BLaER1 treated with 17β-estradiol and CSF1 and Interleukin-3, amounts not matched to agents 10 nM and 100 nM (cell line): Measurements from ENCODE around the gene SLC25A30.
A peak's percentile ranks its signal among the peaks of the same experiment; 100 is the strongest.

Source experiments
- H3K27ac ChIP-seq, 11 experiments: shearing (Covaris generic); formaldehyde crosslinking; 2 replicates each; pipeline ENCODE4 v1.8.1; 2022
- H3K27me3 ChIP-seq, 11 experiments: shearing (Covaris generic); formaldehyde crosslinking; 2 replicates each; pipeline ENCODE4 v1.8.1; 2022
- H3K36me3 ChIP-seq, 11 experiments: shearing (Covaris generic); formaldehyde crosslinking; 2 replicates each; pipeline ENCODE4 v1.8.1; 2022
- H3K4me1 ChIP-seq, 10 experiments: shearing (Covaris generic); formaldehyde crosslinking; 2 replicates each; pipeline ENCODE4 v1.8.1; 2022
- H3K4me2 ChIP-seq, 11 experiments: shearing (Covaris generic); formaldehyde crosslinking; 2 replicates each; pipeline ENCODE4 v1.8.1; 2022
- H3K4me3 ChIP-seq, 10 experiments: shearing (Covaris generic); formaldehyde crosslinking; 2 replicates each; pipeline ENCODE4 v1.8.1; 2022
- H3K9ac ChIP-seq, 11 experiments: shearing (Covaris generic); formaldehyde crosslinking; 2 replicates each; pipeline ENCODE4 v1.8.1; 2022
- H3K9me3 ChIP-seq, 11 experiments: shearing (Covaris generic); formaldehyde crosslinking; replicated peaks in 1 of 11; 2 replicates each; pipeline ENCODE4 v1.8.1; 2022
- H4K20me1 ChIP-seq, 11 experiments: shearing (Covaris generic); formaldehyde crosslinking; 2 replicates each; pipeline ENCODE4 v1.8.1; 2022
- Cebpa-rat ChIP-seq, 11 experiments: shearing (Covaris generic); IDR thresholded peaks; 2 replicates each; pipeline ENCODE4 v1.8.1; 2022

SLC25A30 gene

GRCh38 chr13:45365558-45365885 is 52.7 kb downstream of the SLC25A30 start:
- Histone ChIP-seq H3K9me3 (peaks cover 16 to 34% (median 23%) of the 10 kb centered on the region in 11 experiments; a peak in 21 of 22 replicates), H3K36me3 (peaks cover 34 to 62% (median 54%) of the 10 kb centered on the region in 11 experiments), H4K20me1 (no peaks in the 10 kb centered on the region), H3K27me3 (no peaks in the 10 kb centered on the region), H3K27ac (no peak overlapping the region), H3K4me2 (no peak overlapping the region), H3K4me1 (peaks cover 0 to 42% (median 23%) of the 10 kb centered on the region in 10 experiments), H3K4me3 (no peak overlapping the region), H3K9ac (no peak overlapping the region)
- TF ChIP-seq Cebpa-rat (IDR thresholded peaks at IDR 0.05) = no peak

- H3K4me2 ChIP-seq = no peak overlapping the region
- no peak overlapping the region; a peak in 1 of 22 replicates for H3K9ac ChIP-seq
- no peak for TF ChIP-seq Cebpa-rat (IDR thresholded peaks at IDR 0.05)
- peaks cover 34 to 62% (median 53%) of the 10 kb centered on the region in 11 experiments for H3K36me3 ChIP-seq
- no peaks in the 10 kb centered on the region for H4K20me1 ChIP-seq
- H3K4me3 ChIP-seq = no peak overlapping the region
- peaks cover 0 to 42% (median 23%) of the 10 kb centered on the region in 10 experiments for H3K4me1 ChIP-seq
- H3K27me3 ChIP-seq = no peaks in the 10 kb centered on the region
- peak overlapping the region in 1 of 11 experiments; percentile 2; a peak in 1 of 22 replicates for H3K27ac ChIP-seq
- H3K9me3 ChIP-seq = peaks cover 16 to 29% (median 22%) of the 10 kb centered on the region in 11 experiments; a peak in 21 of 22 replicates
Measured at GRCh38 chr13:45364876-45365557, 53.2 kb downstream of the SLC25A30 start.

- H3K4me1 ChIP-seq = peaks cover 0 to 32% (median 14%) of the 10 kb centered on the region in 10 experiments; a peak in 19 of 20 replicates
- H3K9me3 ChIP-seq = peaks cover 16 to 29% (median 22%) of the 10 kb centered on the region in 11 experiments; a peak in 21 of 22 replicates
- H4K20me1 ChIP-seq = no peaks in the 10 kb centered on the region
- peak overlapping the region in 1 of 11 experiments; percentile 17; a peak in 1 of 22 replicates for H3K4me2 ChIP-seq
- no peak overlapping the region for H3K4me3 ChIP-seq
- no peak overlapping the region for H3K9ac ChIP-seq
- TF ChIP-seq Cebpa-rat (IDR thresholded peaks at IDR 0.05) = no peak
- peaks cover 34 to 70% (median 56%) of the 10 kb centered on the region in 11 experiments for H3K36me3 ChIP-seq
- peak overlapping the region in 1 of 11 experiments; percentile 29; a peak in 2 of 22 replicates for H3K27ac ChIP-seq
- H3K27me3 ChIP-seq = no peaks in the 10 kb centered on the region
Measured at GRCh38 chr13:45362939-45363338, 55.2 kb downstream of the SLC25A30 start.

GRCh38 chr13:45361596-45362206 is 56.5 kb downstream of the SLC25A30 start:
- Histone ChIP-seq H3K9ac (no peak overlapping the region), H3K4me2 (0 out of 22 replicates have a peak overlapping the region, but pooled peaks of 1 of the 11 experiments have one; percentile 9), H4K20me1 (no peaks in the 10 kb centered on the region), H3K9me3 (peaks cover 16 to 29% (median 22%) of the 10 kb centered on the region in 11 experiments; a peak in 21 of 22 replicates), H3K4me3 (no peak overlapping the region), H3K27me3 (no peaks in the 10 kb centered on the region), H3K27ac (no peak overlapping the region), H3K4me1 (peaks cover 9 to 32% (median 13%) of the 10 kb centered on the region in 10 experiments), H3K36me3 (peaks cover 38 to 79% (median 62%) of the 10 kb centered on the region in 11 experiments)
- TF ChIP-seq Cebpa-rat (IDR thresholded peaks at IDR 0.05) = no peak

GRCh38 chr13:45356966-45357672 is 61.1 kb downstream of the SLC25A30 start:
- TF ChIP-seq Cebpa-rat (IDR thresholded peaks at IDR 0.05) = no peak
- H4K20me1 ChIP-seq = no peaks in the 10 kb centered on the region
- H3K4me2 ChIP-seq = peak overlapping the region; percentile 35 to 81 (median 53)
- no peak overlapping the region for H3K4me3 ChIP-seq
- peaks cover 47 to 91% (median 70%) of the 10 kb centered on the region in 11 experiments for H3K36me3 ChIP-seq
- H3K9me3 ChIP-seq = peaks cover 0 to 7% (median under 1%) of the 10 kb centered on the region in 11 experiments; a peak in 7 of 22 replicates
- H3K27me3 ChIP-seq = no peaks in the 10 kb centered on the region
- H3K4me1 ChIP-seq = peaks cover 11 to 42% (median 29%) of the 10 kb centered on the region in 10 experiments
- peak overlapping the region in 10 of 11 experiments; percentile 23 to 72 (median 55); a peak in 18 of 22 replicates for H3K27ac ChIP-seq
- H3K9ac ChIP-seq = peak overlapping the region in 4 of 11 experiments; percentile 5 to 48 (median 34); a peak in 7 of 22 replicates

- Histone ChIP-seq H3K4me1 (peaks cover 11 to 46% (median 41%) of the 10 kb centered on the region in 10 experiments), H3K27ac (peak overlapping the region in 5 of 11 experiments; percentile 4 to 58 (median 48); a peak in 8 of 22 replicates), H3K9ac (peak overlapping the region in 3 of 11 experiments; percentile 8 to 38 (median 15); a peak in 3 of 22 replicates), H3K4me3 (no peak overlapping the region), H3K27me3 (no peaks in the 10 kb centered on the region), H3K4me2 (peak overlapping the region in 8 of 11 experiments; percentile 1 to 44 (median 12); a peak in 12 of 22 replicates), H3K36me3 (peaks cover 54 to 96% (median 76%) of the 10 kb centered on the region in 11 experiments), H4K20me1 (no peaks in the 10 kb centered on the region), H3K9me3 (no peaks in the 10 kb centered on the region)
- no peak for TF ChIP-seq Cebpa-rat (IDR thresholded peaks at IDR 0.05)
Measured at GRCh38 chr13:45353895-45354294, 64.3 kb downstream of the SLC25A30 start.

- Histone ChIP-seq H3K27me3 (no peaks in the 10 kb centered on the region), H3K4me3 (no peak overlapping the region), H3K4me1 (peaks cover 6 to 44% (median 39%) of the 10 kb centered on the region in 10 experiments), H3K4me2 (no peak overlapping the region), H3K36me3 (peaks cover 64 to 99% (median 89%) of the 10 kb centered on the region in 11 experiments), H3K27ac (no peak overlapping the region), H3K9me3 (no peaks in the 10 kb centered on the region), H4K20me1 (no peaks in the 10 kb centered on the region), H3K9ac (no peak overlapping the region)
- TF ChIP-seq Cebpa-rat (IDR thresholded peaks at IDR 0.05) = no peak
Measured at GRCh38 chr13:45352031-45352430, 66.1 kb downstream of the SLC25A30 start.

GRCh38 chr13:45350152-45350551 is 68.0 kb downstream of the SLC25A30 start:
- peak overlapping the region in 8 of 11 experiments; percentile 64 to 77 (median 71); a peak in 12 of 22 replicates for H3K27ac ChIP-seq
- H3K27me3 ChIP-seq = no peaks in the 10 kb centered on the region
- no peaks in the 10 kb centered on the region for H3K9me3 ChIP-seq
- H3K9ac ChIP-seq = peak overlapping the region in 2 of 11 experiments; percentile 50 to 61; a peak in 3 of 22 replicates
- peaks cover 0 to 37% (median 30%) of the 10 kb centered on the region in 10 experiments; a peak in 18 of 20 replicates for H3K4me1 ChIP-seq
- no peak overlapping the region for H3K4me3 ChIP-seq
- no peaks in the 10 kb centered on the region for H4K20me1 ChIP-seq
- peak in 6 of 11 experiments; percentile 24 to 72 (median 58); a peak in 7 of 22 replicates for TF ChIP-seq Cebpa-rat (IDR thresholded peaks at IDR 0.05)
- H3K4me2 ChIP-seq = peak overlapping the region in 5 of 11 experiments; percentile 44 to 67 (median 57); a peak in 4 of 22 replicates
- H3K36me3 ChIP-seq = peaks cover 67 to 99% (median 89%) of the 10 kb centered on the region in 11 experiments
